ENCODE results near the gene TRMT61B. TPM values are rescaled to one million over a fixed set of nuclear protein-coding genes. Genes with fewer than 3 reads are reported as not detected.

The TRMT61B gene
- total RNA-seq, 1 experiment from 2014 or later, result 24.0 TPM

- TF ChIP-seq ZBTB43 (CRISPR knock-in tag; IDR thresholded peaks at IDR 0.05) (no peak), E2F1 (CRISPR knock-in tag; IDR thresholded peaks at IDR 0.05) (no peak), ZNF138 (CRISPR knock-in tag; conservative IDR thresholded peaks at IDR 0.05) (no peak), FOXP4 (CRISPR knock-in tag; IDR thresholded peaks at IDR 0.05) (no peak), MYBL2 (CRISPR knock-in tag; IDR thresholded peaks at IDR 0.05) (no peak), IRF1 (CRISPR knock-in tag; IDR thresholded peaks at IDR 0.05) (no peak), SMAD3 (CRISPR knock-in tag; IDR thresholded peaks at IDR 0.05; ENCODE audit: borderline replicate concordance) (no peak)
These were observed 26.8 kb upstream of the TRMT61B start (continued) for GRCh38 chr2:28896906-28897305.

- ChIA-PET POLR2A (interaction anchor here (0.6 to 1.7 kb wide), 3 partner anchors 25 to 143 kb away, joined by 3 to 9 read pairs (median 6); partner anchors contain the start of genes PPP1CB and TRMT61B), CTCF (interaction anchor here (1.6 kb wide), 1 partner anchor 301 kb away, joined by 4 read pairs; no protein-coding TSS in a partner anchor)
- TF ChIP-seq STAT6 (CRISPR knock-in tag; conservative IDR thresholded peaks at IDR 0.05; ENCODE audit: low read depth) (no peak), PRDM15 (CRISPR knock-in tag; IDR thresholded peaks at IDR 0.05) (0 out of 2 replicates have a peak, but pooled peaks have one; percentile 20), OVOL2 (CRISPR knock-in tag; IDR thresholded peaks at IDR 0.05; ENCODE audit: borderline replicate concordance) (no peak), GABPB1 (CRISPR knock-in tag; IDR thresholded peaks at IDR 0.05) (0 out of 2 replicates have a peak, but pooled peaks have one; percentile 27), E2F4 (CRISPR knock-in tag; IDR thresholded peaks at IDR 0.05; ENCODE audit: borderline replicate concordance, low read depth) (no peak), TCF7 (CRISPR knock-in tag; IDR thresholded peaks at IDR 0.05; ENCODE audit: low read depth) (no peak), USF1 (CRISPR knock-in tag; IDR thresholded peaks at IDR 0.05) (0 out of 2 replicates have a peak, but pooled peaks have one; percentile 24), USF2 (CRISPR knock-in tag; IDR thresholded peaks at IDR 0.05) (peak; percentile 41; the same call in 1 of the 2 replicates)
- ATAC-seq (peak; percentile 22; the same call in 1 of the 2 replicates), DNase-seq (ENCODE audit: low spot score) (peak; percentile 27)
- H3K36me3 Mint-ChIP-seq, result peaks cover 8% of the 10 kb centered on the region
- H3K27ac Mint-ChIP-seq, result peak overlapping the region; percentile 85
- no peaks in the 10 kb centered on the region for H3K27me3 Mint-ChIP-seq (ENCODE audit: low read depth)
- peaks cover 38% of the 10 kb centered on the region for H3K4me1 Mint-ChIP-seq
- no peaks in the 10 kb centered on the region for H3K9me3 Mint-ChIP-seq
- peak overlapping the region; percentile 98 for H3K4me3 Mint-ChIP-seq
These were observed 25.2 kb upstream of the TRMT61B start for GRCh38 chr2:28895189-28895893.
